Testis (tissue), 3 donors: ENCODE measurements around the gene MAP1LC3B2. TPM values are rescaled to one million over a fixed set of nuclear protein-coding genes. Genes with fewer than 3 reads are reported as not detected.
A peak's percentile ranks its signal among the peaks of the same experiment; 100 is the strongest.

Experiments
- DNase-seq: peaks from one replicate; pipeline ENCODE4 v3.0.0-alpha.2; 2019
- H3K27ac ChIP-seq, 2 donors: fragments of 200-600 bp; sonication (generic); one replicate each; pipeline ENCODE4 v1.5.1; 2019
- H3K27me3 ChIP-seq: fragments of 200-600 bp; sonication (generic); one replicate; pipeline ENCODE4 v1.5.1; 2019
- H3K36me3 ChIP-seq: fragments of 200-600 bp; sonication (generic); one replicate; pipeline ENCODE4 v1.5.1; 2017; ENCODE audit warnings: low read depth; ENCODE audit errors: missing control alignments
- H3K4me1 ChIP-seq: fragments of 200-600 bp; sonication (generic); one replicate; pipeline ENCODE4 v1.5.1; 2019
- H3K4me3 ChIP-seq, 2 donors: fragments of 200-600 bp; sonication (generic); one replicate each; pipeline ENCODE4 v1.5.1; 2017 to 2019
- H3K9me3 ChIP-seq: fragments of 200-600 bp; sonication (generic); one replicate; pipeline ENCODE4 v1.5.1; 2017
- POLR2A ChIP-seq: fragments of 450-650 bp; IDR thresholded peaks from one replicate; pipeline ENCODE4 v1.6.1; 2017; ENCODE audit warnings: antibody characterized with exemption, mild to moderate bottlenecking, moderate library complexity
- WGBS, 2 donors: methylation state at CpG; one replicate each; pipeline ENCODE4 v1.1.5; 2018; 5-methylcytosine and 5-hydroxymethylcytosine counted together
- intact Hi-C: fragments of 100-400 bp; cut with DNase I; formaldehyde crosslinking; loops from one replicate; pipeline ENCODE4 v1.15.1; 2023; ENCODE audit warnings: low total_unique reads
- polyA plus RNA-seq: library from polyadenylated mRNA; stranded (reverse); fragments of 350-450 nt; fragmentation: Illumina TruSeq; extraction: RNeasy Lipid Tissue Mini Kit (QIAGEN cat#74804); gene quantifications from one replicate; pipeline ENCODE4 v1.2.3, GENCODE V29; 2014; ENCODE audit warnings: low read depth, low replicate concordance; ENCODE audit not compliant: insufficient read depth
- total RNA-seq, 2 donors: library from RNA; depleted of rRNA; stranded (reverse); fragments of >200 nt; gene quantifications; one replicate each; pipeline ENCODE4 v1.2.3, GENCODE V29; 2016
- TF ChIP-seq, protein P1 (sequence below), 3 experiments: fragments of 450-650 bp in 2 of 3; fragments of 200-600 bp in 1 of 3; sonication (generic) in 1 of 3; IDR thresholded peaks; one replicate each; pipeline ENCODE4 v1.5.1; 2016 to 2019; ENCODE audit warnings: antibody characterized with exemption in 3 of 3, mild to moderate bottlenecking in 2 of 3, moderate library complexity in 1 of 3

MAP1LC3B2 gene
- total and polyA plus RNA-seq, 3 donors from 2014 or later = 1.0 to 2.1 (median 1.5) TPM

- no peak overlapping the region for H3K27ac ChIP-seq
- DNase-seq = peak; percentile 31
- TF ChIP-seq, protein P1, sequence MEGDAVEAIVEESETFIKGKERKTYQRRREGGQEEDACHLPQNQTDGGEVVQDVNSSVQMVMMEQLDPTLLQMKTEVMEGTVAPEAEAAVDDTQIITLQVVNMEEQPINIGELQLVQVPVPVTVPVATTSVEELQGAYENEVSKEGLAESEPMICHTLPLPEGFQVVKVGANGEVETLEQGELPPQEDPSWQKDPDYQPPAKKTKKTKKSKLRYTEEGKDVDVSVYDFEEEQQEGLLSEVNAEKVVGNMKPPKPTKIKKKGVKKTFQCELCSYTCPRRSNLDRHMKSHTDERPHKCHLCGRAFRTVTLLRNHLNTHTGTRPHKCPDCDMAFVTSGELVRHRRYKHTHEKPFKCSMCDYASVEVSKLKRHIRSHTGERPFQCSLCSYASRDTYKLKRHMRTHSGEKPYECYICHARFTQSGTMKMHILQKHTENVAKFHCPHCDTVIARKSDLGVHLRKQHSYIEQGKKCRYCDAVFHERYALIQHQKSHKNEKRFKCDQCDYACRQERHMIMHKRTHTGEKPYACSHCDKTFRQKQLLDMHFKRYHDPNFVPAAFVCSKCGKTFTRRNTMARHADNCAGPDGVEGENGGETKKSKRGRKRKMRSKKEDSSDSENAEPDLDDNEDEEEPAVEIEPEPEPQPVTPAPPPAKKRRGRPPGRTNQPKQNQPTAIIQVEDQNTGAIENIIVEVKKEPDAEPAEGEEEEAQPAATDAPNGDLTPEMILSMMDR (IDR thresholded peaks at IDR 0.05) = no peak
- TF ChIP-seq POLR2A = no peak
- 33 to 35% methylated on average over 5 of the region's 5 CpGs for whole genome bisulfite sequencing, 2 donors
- no peaks in the 10 kb centered on the region for H3K36me3 ChIP-seq
- intact Hi-C loops = no loop called here
- no peak overlapping the region for H3K4me3 ChIP-seq
- no peaks in the 10 kb centered on the region for H3K27me3 ChIP-seq
- H3K9me3 ChIP-seq = no peaks in the 10 kb centered on the region
- peaks cover 21% of the 10 kb centered on the region for H3K4me1 ChIP-seq
These were observed 23.9 kb upstream of the MAP1LC3B2 start for GRCh38 chr12:116535241-116535640.

DNA sequence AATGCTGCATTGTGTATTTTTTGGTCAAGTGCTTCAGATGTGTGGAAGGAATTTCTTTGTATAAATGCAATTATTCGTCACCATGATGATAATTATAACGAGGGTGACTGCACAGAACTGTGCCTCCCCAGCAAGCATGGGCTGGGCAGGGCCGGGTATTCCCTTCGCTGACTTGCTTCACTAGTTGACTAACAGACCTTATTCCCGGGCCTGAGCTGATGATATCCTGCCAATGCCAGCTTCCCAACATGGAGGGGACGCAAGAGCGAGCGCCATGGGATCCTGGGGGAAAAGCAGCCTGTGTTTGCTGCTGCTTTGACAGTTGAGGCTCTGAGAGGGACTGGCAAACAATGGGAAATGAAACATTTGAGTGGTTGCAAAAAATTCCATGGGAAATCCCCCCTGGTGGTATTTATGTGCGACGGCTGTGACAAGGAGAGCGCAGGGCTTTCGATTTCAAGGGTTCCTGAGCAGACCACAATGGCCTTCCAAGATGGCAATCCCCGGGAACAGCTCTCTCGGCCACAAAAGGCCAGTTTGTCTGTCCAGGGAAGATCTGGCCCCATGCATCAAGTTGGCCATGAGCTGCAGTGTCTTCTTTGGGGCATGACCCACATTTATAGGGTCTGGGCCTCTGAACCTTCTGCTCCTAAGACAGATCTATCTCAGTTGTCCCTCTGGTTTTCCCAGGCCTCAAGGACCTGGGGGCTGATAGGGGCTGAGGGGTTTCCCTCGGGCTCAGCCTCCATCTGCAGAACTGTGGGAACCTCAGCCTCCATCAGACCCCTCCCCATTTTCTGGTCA lies 21.9 kb upstream of the MAP1LC3B2 start:
- TF ChIP-seq, protein P1 (IDR thresholded peaks at IDR 0.05) = no peak
- TF ChIP-seq POLR2A = no peak
- no peak for DNase-seq
- intact Hi-C loops = no loop called here
- Histone ChIP-seq H3K4me1 (peaks cover 21% of the 10 kb centered on the region), H3K27me3 (no peaks in the 10 kb centered on the region), H3K4me3 (no peak overlapping the region), H3K36me3 (no peaks in the 10 kb centered on the region), H3K27ac (no peak overlapping the region), H3K9me3 (no peaks in the 10 kb centered on the region)
- WGBS, 2 donors = 87 to 91% methylated on average over 14 to 15 of the region's 15 CpGs

DNA sequence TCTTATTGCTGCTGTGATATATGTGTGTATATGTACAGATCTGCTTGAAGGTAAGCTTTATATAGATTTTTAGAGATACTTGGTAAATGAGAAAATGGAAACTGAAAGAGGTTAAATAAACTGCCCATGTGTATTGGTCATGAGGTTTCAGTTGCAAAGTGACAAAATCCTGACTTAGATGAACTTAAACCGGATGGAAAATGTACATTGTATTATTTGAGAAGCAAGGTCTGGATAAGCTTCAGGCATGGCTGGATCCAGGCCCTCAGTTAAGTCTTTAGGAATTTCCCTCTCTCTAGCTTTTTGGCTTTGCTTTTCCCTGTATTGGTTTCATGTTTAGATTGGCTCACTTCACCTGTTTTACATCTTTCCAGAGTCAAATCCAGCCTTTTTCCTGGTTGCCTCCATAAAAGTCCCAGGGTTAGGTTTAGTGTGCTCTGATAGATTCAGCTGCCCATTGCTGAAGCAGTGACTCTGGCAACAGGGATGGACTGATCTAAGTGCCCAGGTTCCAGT lies 21.0 kb upstream of the MAP1LC3B2 start:
- no peaks in the 10 kb centered on the region for H3K36me3 ChIP-seq
- H3K27ac ChIP-seq = no peak overlapping the region
- 48 to 71% methylated on average over 1 of the region's 1 CpG for WGBS, 2 donors
- no peak overlapping the region for H3K4me3 ChIP-seq
- no peaks in the 10 kb centered on the region for H3K27me3 ChIP-seq
- DNase-seq = no peak
- peaks cover 22% of the 10 kb centered on the region for H3K4me1 ChIP-seq
- intact Hi-C loops = no loop called here
- no peaks in the 10 kb centered on the region for H3K9me3 ChIP-seq
- TF ChIP-seq POLR2A = no peak
- TF ChIP-seq, protein P1 (IDR thresholded peaks at IDR 0.05) = no peak

GRCh38 chr12:116538682-116539305 lies 20.4 kb upstream of the MAP1LC3B2 start:
- TF ChIP-seq, protein P1 (IDR thresholded peaks at IDR 0.05) = no peak
- TF ChIP-seq POLR2A = no peak
- no peak for DNase-seq
- H3K9me3 ChIP-seq = no peaks in the 10 kb centered on the region
- H3K36me3 ChIP-seq = no peaks in the 10 kb centered on the region
- H3K4me3 ChIP-seq = no peak overlapping the region
- intact Hi-C loops = no loop called here
- H3K4me1 ChIP-seq = peaks cover 16% of the 10 kb centered on the region
- H3K27me3 ChIP-seq = no peaks in the 10 kb centered on the region
- WGBS, 2 donors = 78 to 80% methylated on average over 8 of the region's 8 CpGs
- H3K27ac ChIP-seq = no peak overlapping the region
